B cell (primary cell): ENCODE measurements around the gene ANGEL2. TPM values are rescaled to one million over a fixed set of nuclear protein-coding genes. Genes with fewer than 3 reads are reported as not detected.
"Not testable (repeated sequence)": the region's sequence is repeated elsewhere in the genome, so short reads cannot be mapped to it uniquely, and the experiment has no call there.

Source experiments
- ATAC-seq: fragments of 200-7000 bp; cut with Tn5 transposase; one replicate; pipeline ENCODE4 v1.10.0; 2021; ENCODE audit warnings: low read depth, mild to moderate bottlenecking, moderate number of reproducible peaks, moderate library complexity
- CTCF ChIA-PET: fragments of 350-600 bp; sonication (Branson Sonifier 250); formaldehyde crosslinking; loops from one replicate; lab custom pipeline; 2021; ENCODE audit warnings: antibody characterized with exemption, inconsistent platforms; lab: Charles Lee
- POLR2A ChIA-PET: fragments of 350-600 bp; sonication (Branson Sonifier 250); formaldehyde crosslinking; loops from one replicate; lab custom pipeline; 2021; ENCODE audit warnings: antibody characterized with exemption; lab: Charles Lee
- DNase-seq: peaks from one replicate; pipeline ENCODE4 v3.0.0; 2013
- H2AFZ ChIP-seq: 2 replicates; pipeline ENCODE4 v1.6.1; 2012; ENCODE audit warnings: mild to moderate bottlenecking, low read depth, low read length; ENCODE audit not compliant: insufficient read depth, poor library complexity, severe bottlenecking
- H3K27ac ChIP-seq, 2 donors: 1 replicate in 1 of 2; 2 replicates in 1 of 2; pipeline ENCODE4 v1.5.1; 2012 to 2013; ENCODE audit warnings: low read length in 2 of 2, mild to moderate bottlenecking in 2 of 2, moderate library complexity in 1 of 2
- H3K27me3 ChIP-seq, 4 experiments: fragments of 200-600 bp in 1 of 4; sonication (generic) in 1 of 4; replicated peaks in 1 of 4; 1 replicate in 2 of 4; 2 replicates in 2 of 4; pipeline versions ENCODE4 v1.6.1 to v1.7.0; 2013 to 2016; ENCODE audit warnings: low read length in 3 of 4, mild to moderate bottlenecking in 2 of 4, mixed read lengths in 1 of 4, moderate library complexity in 1 of 4; ENCODE audit not compliant: insufficient read depth in 4 of 4, control insufficient read depth in 3 of 4; ENCODE audit errors: control extremely low read depth in 1 of 4
- H3K36me3 ChIP-seq, 2 experiments: replicated peaks in 1 of 2; 1 replicate in 1 of 2; 2 replicates in 1 of 2; pipeline versions ENCODE4 v1.6.1 to v1.7.1; 2013; ENCODE audit warnings: low read length in 1 of 2; ENCODE audit not compliant: insufficient read depth in 2 of 2, control insufficient read depth in 1 of 2; ENCODE audit errors: control extremely low read depth in 1 of 2, extremely low read depth in 1 of 2
- H3K4me1 ChIP-seq, 2 donors: fragments of 200-600 bp in 1 of 2; sonication (generic) in 1 of 2; 1 replicate in 1 of 2; 2 replicates in 1 of 2; pipeline versions ENCODE4 v1.5.1 to v1.6.1; 2013 to 2017; ENCODE audit warnings: low read length in 2 of 2; ENCODE audit not compliant: control insufficient read depth in 2 of 2, insufficient read depth in 2 of 2
- H3K4me2 ChIP-seq: replicated peaks from 2 replicates; pipeline ENCODE3; 2012; ENCODE audit warnings: mild to moderate bottlenecking, low read depth, low read length; ENCODE audit not compliant: poor library complexity, severe bottlenecking
- H3K4me3 ChIP-seq, 5 experiments: fragments of 200-600 bp in 1 of 5; sonication (generic) in 1 of 5; 1 replicate in 3 of 5; 2 replicates in 2 of 5; pipeline versions ENCODE4 v1.5.1 to v1.7.0; 2011 to 2016; ENCODE audit warnings: low read length in 4 of 5, mild to moderate bottlenecking in 4 of 5, low read depth in 2 of 5, control low read depth in 1 of 5, moderate library complexity in 1 of 5; ENCODE audit not compliant: insufficient read depth in 1 of 5; ENCODE audit errors: control extremely low read depth in 1 of 5, extremely low read depth in 1 of 5
- H3K79me2 ChIP-seq: fragments of 200-600 bp; sonication (generic); one replicate; pipeline ENCODE4 v1.6.0; 2016; ENCODE audit warnings: low read length; ENCODE audit not compliant: control insufficient read depth, insufficient read depth
- H3K9ac ChIP-seq: fragments of 200-600 bp; sonication (generic); 2 replicates; pipeline ENCODE4 v1.6.1; 2017; ENCODE audit warnings: mild to moderate bottlenecking, low read length, moderate library complexity
- H3K9me3 ChIP-seq, 3 donors: one replicate each; pipeline versions ENCODE4 v1.6.1 to v1.7.1; 2013; ENCODE audit warnings: low read length in 2 of 3; ENCODE audit not compliant: control insufficient read depth in 2 of 3, insufficient read depth in 1 of 3; ENCODE audit errors: control extremely low read depth in 1 of 3
- H4K20me1 ChIP-seq: 2 replicates; pipeline ENCODE4 v1.6.0; 2012; ENCODE audit warnings: mild to moderate bottlenecking, low read length; ENCODE audit not compliant: insufficient read depth, control insufficient read depth, poor library complexity, severe bottlenecking
- H3K27ac Mint-ChIP-seq: one replicate; pipeline ENCODE4 v1.8.0; 2021; ENCODE audit warnings: mixed read lengths
- H3K27me3 Mint-ChIP-seq: one replicate; pipeline ENCODE4 v1.8.0; 2021; ENCODE audit warnings: mixed read lengths
- H3K4me1 Mint-ChIP-seq: one replicate; pipeline ENCODE4 v1.8.0; 2021; ENCODE audit warnings: mixed read lengths
- H3K4me3 Mint-ChIP-seq: one replicate; pipeline ENCODE4 v1.8.0; 2021; ENCODE audit warnings: mixed read lengths
- H3K9me3 Mint-ChIP-seq: one replicate; pipeline ENCODE4 v1.8.0; 2022; ENCODE audit warnings: mixed read lengths; ENCODE audit not compliant: insufficient read depth
- CTCF ChIP-seq: fragments of 200-600 bp; IDR thresholded peaks from one replicate; pipeline ENCODE4 v1.8.0; 2022; ENCODE audit warnings: antibody characterized with exemption, mild to moderate bottlenecking
- EZH2 ChIP-seq: IDR thresholded peaks from 2 replicates; pipeline ENCODE4 v1.6.1; 2012; ENCODE audit warnings: borderline replicate concordance, low read depth, mild to moderate bottlenecking, moderate library complexity, low read length; ENCODE audit not compliant: insufficient read depth, poor library complexity, severe bottlenecking
- WGBS: methylation state at CpG from one replicate; pipeline ENCODE4 v1.1.5; 2013; ENCODE audit warnings: missing lambda C conversion rate; ENCODE audit not compliant: insufficient coverage; 5-methylcytosine and 5-hydroxymethylcytosine counted together
- intact Hi-C: fragments of 100-400 bp; cut with micrococcal nuclease; formaldehyde crosslinking; loops from one replicate; pipeline ENCODE4 v1.10.0; 2022
- polyA plus RNA-seq: library from polyadenylated mRNA; depleted of rRNA; stranded (reverse); fragments of >200 nt; gene quantifications from 2 replicates; pipeline ENCODE4 v1.2.3, GENCODE V29; 2012
- total RNA-seq, 2 donors: library from RNA; stranded (reverse); fragments of 120-200 nt in 1 of 2; gene quantifications; 1 replicate in 1 of 2; 2 replicates in 1 of 2; pipeline versions ENCODE4 v1.2.3 to v1.2.4, GENCODE V29; 2013 to 2022

ANGEL2 gene
- total and polyA plus RNA-seq, 2 donors (not counting 1 experiment from before 2014, with no cell fraction given) = 25.2 to 94.2 TPM

- TF ChIP-seq CTCF = no peak
- no peak for TF ChIP-seq EZH2
- 98% methylated on average over 4 of the region's 5 CpGs for WGBS
- ChIA-PET POLR2A (no interaction called here), CTCF (no interaction called here)
- no peaks in the 10 kb centered on the region for H3K9me3 Mint-ChIP-seq
- DNase-seq (no peak), ATAC-seq (no peak)
- H3K27me3 Mint-ChIP-seq = peaks cover 3% of the 10 kb centered on the region
- H3K4me2 ChIP-seq = no peak overlapping the region
- H3K9ac ChIP-seq = no peak overlapping the region
- no peaks in the 10 kb centered on the region for H3K27me3 ChIP-seq
- no peak overlapping the region for H3K4me3 ChIP-seq
- H3K4me1 ChIP-seq = no peaks in the 10 kb centered on the region
- intact Hi-C loops = no loop called here
- no peaks in the 10 kb centered on the region for H3K79me2 ChIP-seq
- H3K4me1 Mint-ChIP-seq = no peaks in the 10 kb centered on the region
- H3K27ac Mint-ChIP-seq = no peak overlapping the region
- no peak overlapping the region for H3K4me3 Mint-ChIP-seq
- no peaks in the 10 kb centered on the region for H4K20me1 ChIP-seq
- H3K36me3 ChIP-seq = peaks cover 0 to 1% of the 10 kb centered on the region in 2 experiments
- H3K27ac ChIP-seq = no peak overlapping the region
- H3K9me3 ChIP-seq = no peaks in the 10 kb centered on the region
- no peak overlapping the region for H2AFZ ChIP-seq
Observed at GRCh38 chr1:212966616-212967015, 49.1 kb downstream of the ANGEL2 start.

- H3K27me3 ChIP-seq, H3K4me3 ChIP-seq, H3K9me3 Mint-ChIP-seq, H2AFZ ChIP-seq, H3K9ac ChIP-seq, H3K27me3 Mint-ChIP-seq, DNase-seq, H3K79me2 ChIP-seq, ATAC-seq, H3K27ac Mint-ChIP-seq, H3K4me2 ChIP-seq, H3K27ac ChIP-seq, H3K9me3 ChIP-seq, H3K36me3 ChIP-seq, POLR2A ChIA-PET, H3K4me1 Mint-ChIP-seq, H3K4me1 ChIP-seq, intact Hi-C loops, H3K4me3 Mint-ChIP-seq, H4K20me1 ChIP-seq: not testable (repeated sequence)
- WGBS = no CpG with 5 or more reads among the region's 1 CpG
- CTCF ChIA-PET = interaction anchor here (1.5 kb wide), 1 partner anchor 30 kb away, joined by 3 read pairs; no protein-coding TSS in a partner anchor
Observed at GRCh38 chr1:212964993-212965392, 50.7 kb downstream of the ANGEL2 start.
